Common myeloid progenitor, CD34-positive (primary cell): ENCODE measurements around the gene PLA2G4F. TPM values are rescaled to one million over a fixed set of nuclear protein-coding genes. Genes with fewer than 3 reads are reported as not detected.

ENCODE experiments used
- CTCF ChIA-PET: fragments of 350-600 bp; sonication (Branson Sonifier 250); formaldehyde crosslinking; loops from one replicate; lab custom pipeline; 2021; ENCODE audit warnings: antibody characterized with exemption; lab: Charles Lee
- POLR2A ChIA-PET: fragments of 350-600 bp; sonication (Branson Sonifier 250); formaldehyde crosslinking; loops from one replicate; lab custom pipeline; 2021; ENCODE audit warnings: antibody characterized with exemption; lab: Charles Lee
- DNase-seq, 3 donors: peaks; one replicate each; pipeline versions ENCODE4 v3.0.0 to v3.0.0-alpha.2; 2013
- H3K27ac ChIP-seq, 2 experiments: 1 replicate in 1 of 2; 2 replicates in 1 of 2; pipeline ENCODE4 v1.7.0; 2013; ENCODE audit warnings: inconsistent platforms in 2 of 2, low read length in 2 of 2, mild to moderate bottlenecking in 2 of 2, low read depth in 1 of 2, moderate library complexity in 1 of 2; ENCODE audit not compliant: severe bottlenecking in 2 of 2, insufficient read depth in 1 of 2, poor library complexity in 1 of 2
- H3K27me3 ChIP-seq, 5 experiments: replicated peaks in 2 of 5; 1 replicate in 3 of 5; 2 replicates in 2 of 5; pipeline versions ENCODE4 v1.6.1 to v1.7.0; 2013; ENCODE audit warnings: low read length in 4 of 5, mild to moderate bottlenecking in 2 of 5, moderate library complexity in 2 of 5, inconsistent platforms in 1 of 5; ENCODE audit not compliant: insufficient read depth in 5 of 5, control insufficient read depth in 4 of 5
- H3K36me3 ChIP-seq, 4 experiments: 1 replicate in 2 of 4; 2 replicates in 2 of 4; pipeline versions ENCODE4 v1.6.1 to v1.7.0; 2013; ENCODE audit warnings: low read length in 3 of 4, control low read depth in 1 of 4, mild to moderate bottlenecking in 1 of 4; ENCODE audit not compliant: control insufficient read depth in 4 of 4, insufficient read depth in 4 of 4
- H3K4me1 ChIP-seq, 4 experiments: 1 replicate in 3 of 4; 2 replicates in 1 of 4; pipeline versions ENCODE4 v1.6.1 to v1.7.1; 2013; ENCODE audit warnings: low read length in 3 of 4, mild to moderate bottlenecking in 3 of 4, control low read depth in 1 of 4, inconsistent platforms in 1 of 4, moderate library complexity in 1 of 4; ENCODE audit not compliant: control insufficient read depth in 4 of 4, insufficient read depth in 4 of 4; ENCODE audit errors: control extremely low read depth in 1 of 4
- H3K4me3 ChIP-seq, 7 experiments: 1 replicate in 4 of 7; 2 replicates in 3 of 7; pipeline versions ENCODE4 v1.5.1 to v1.7.0; 2013; ENCODE audit warnings: mild to moderate bottlenecking in 7 of 7, low read length in 6 of 7, moderate library complexity in 6 of 7, inconsistent platforms in 2 of 7, low read depth in 2 of 7, control low read depth in 1 of 7; ENCODE audit not compliant: insufficient read depth in 4 of 7, control insufficient read depth in 1 of 7; ENCODE audit errors: extremely low read depth in 1 of 7
- H3K9me3 ChIP-seq, 5 experiments: 1 replicate in 4 of 5; 2 replicates in 1 of 5; pipeline versions ENCODE4 v1.6.1 to v1.7.1; 2013; ENCODE audit warnings: low read length in 4 of 5, mild to moderate bottlenecking in 2 of 5, inconsistent platforms in 1 of 5, low read depth in 1 of 5, moderate library complexity in 1 of 5; ENCODE audit not compliant: control insufficient read depth in 4 of 5, insufficient read depth in 2 of 5; ENCODE audit errors: control extremely low read depth in 1 of 5
- WGBS: methylation state at CpG from one replicate; pipeline ENCODE4 v1.1.5; 2013; ENCODE audit not compliant: insufficient coverage; 5-methylcytosine and 5-hydroxymethylcytosine counted together
- polyA plus RNA-seq: library from polyadenylated mRNA; unstranded; fragments of 120-200 nt; gene quantifications from one replicate; pipeline ENCODE4 v1.2.1, GENCODE V29; 2013

The PLA2G4F gene, protein sequence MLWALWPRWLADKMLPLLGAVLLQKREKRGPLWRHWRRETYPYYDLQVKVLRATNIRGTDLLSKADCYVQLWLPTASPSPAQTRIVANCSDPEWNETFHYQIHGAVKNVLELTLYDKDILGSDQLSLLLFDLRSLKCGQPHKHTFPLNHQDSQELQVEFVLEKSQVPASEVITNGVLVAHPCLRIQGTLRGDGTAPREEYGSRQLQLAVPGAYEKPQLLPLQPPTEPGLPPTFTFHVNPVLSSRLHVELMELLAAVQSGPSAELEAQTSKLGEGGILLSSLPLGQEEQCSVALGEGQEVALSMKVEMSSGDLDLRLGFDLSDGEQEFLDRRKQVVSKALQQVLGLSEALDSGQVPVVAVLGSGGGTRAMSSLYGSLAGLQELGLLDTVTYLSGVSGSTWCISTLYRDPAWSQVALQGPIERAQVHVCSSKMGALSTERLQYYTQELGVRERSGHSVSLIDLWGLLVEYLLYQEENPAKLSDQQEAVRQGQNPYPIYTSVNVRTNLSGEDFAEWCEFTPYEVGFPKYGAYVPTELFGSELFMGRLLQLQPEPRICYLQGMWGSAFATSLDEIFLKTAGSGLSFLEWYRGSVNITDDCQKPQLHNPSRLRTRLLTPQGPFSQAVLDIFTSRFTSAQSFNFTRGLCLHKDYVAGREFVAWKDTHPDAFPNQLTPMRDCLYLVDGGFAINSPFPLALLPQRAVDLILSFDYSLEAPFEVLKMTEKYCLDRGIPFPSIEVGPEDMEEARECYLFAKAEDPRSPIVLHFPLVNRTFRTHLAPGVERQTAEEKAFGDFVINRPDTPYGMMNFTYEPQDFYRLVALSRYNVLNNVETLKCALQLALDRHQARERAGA
- polyA plus RNA-seq = not detected

DNA sequence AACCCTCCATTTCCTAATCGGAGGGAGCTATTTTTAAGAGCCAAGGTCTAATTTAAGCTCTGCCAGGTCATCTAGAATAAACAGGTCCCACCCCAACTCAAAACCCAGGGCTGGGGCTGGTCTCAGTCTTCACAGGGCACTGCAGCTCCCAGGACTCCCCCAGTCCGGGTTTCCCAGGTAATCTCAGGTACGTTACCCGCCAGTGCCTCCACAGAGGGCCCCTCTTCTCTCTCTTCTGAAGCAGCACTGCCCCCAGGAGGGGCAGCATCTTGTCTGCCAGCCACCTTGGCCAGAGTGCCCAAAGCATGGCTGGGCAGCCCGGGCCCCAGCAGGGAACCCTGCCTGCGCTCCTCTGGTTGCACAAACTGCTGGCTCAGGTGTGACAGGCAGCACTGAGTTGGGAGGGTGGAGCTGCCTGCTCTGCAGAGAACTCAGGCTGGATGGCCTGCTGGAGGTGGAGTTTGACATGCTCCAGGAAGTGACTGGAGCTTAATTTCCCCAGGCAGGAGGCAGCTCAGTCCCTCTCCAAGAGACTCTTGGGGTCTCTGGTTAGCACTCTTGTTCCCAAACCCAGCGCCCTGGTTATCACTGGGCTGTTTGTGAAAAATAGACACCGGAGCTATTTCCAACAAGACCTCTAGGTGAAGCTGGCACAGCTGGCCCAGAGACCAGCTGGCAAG, at the start of gene PLA2G4F:
Gene PLA2G4F, minus strand, starts transcription at position 394 of the 680 bp plus-strand sequence. Its CDS starts 87 bp downstream, at position 307.
- 78% methylated on average over 5 of the region's 8 CpGs for WGBS
- Histone ChIP-seq H3K27me3 (no peaks in the 10 kb centered on the region), H3K4me3 (no peak within 1 kb of the TSS), H3K9me3 (no peaks in the 10 kb centered on the region), H3K27ac (no peak within 1 kb of the TSS), H3K4me1 (peaks cover 0 to 10% (median 6%) of the 10 kb centered on the region in 4 experiments), H3K36me3 (peaks cover 13 to 31% (median 25%) of the 10 kb centered on the region in 4 experiments)
- no peak for DNase-seq
- POLR2A ChIA-PET = no interaction called here
- CTCF ChIA-PET = interaction anchor here (0.8 to 1.8 kb wide), 5 partner anchors 12 to 316 kb away, joined by 3 to 7 read pairs (median 3); no protein-coding TSS in a partner anchor

- 100% methylated on average over 2 of the region's 3 CpGs for WGBS
- peaks cover 8 to 24% (median 11%) of the 10 kb centered on the region in 4 experiments for H3K4me1 ChIP-seq
- ChIA-PET POLR2A (no interaction called here), CTCF (interaction anchor here (0.9 kb wide), 1 partner anchor 32 kb away, joined by 3 read pairs; no protein-coding TSS in a partner anchor)
- H3K4me3 ChIP-seq = no peak overlapping the region
- DNase-seq = no peak
- no peaks in the 10 kb centered on the region for H3K27me3 ChIP-seq
- H3K36me3 ChIP-seq = peaks cover 7 to 14% (median 10%) of the 10 kb centered on the region in 4 experiments
- no peak overlapping the region for H3K27ac ChIP-seq
- H3K9me3 ChIP-seq = no peaks in the 10 kb centered on the region
Measured at GRCh38 chr15:42203891-42204290, 47.5 kb upstream of the PLA2G4F start.

GRCh38 chr15:42202653-42203052, 46.2 kb upstream of the PLA2G4F start:
- Histone ChIP-seq H3K9me3 (no peaks in the 10 kb centered on the region), H3K36me3 (peaks cover 11 to 23% (median 18%) of the 10 kb centered on the region in 4 experiments), H3K4me1 (peaks cover 6 to 17% (median 8%) of the 10 kb centered on the region in 4 experiments), H3K4me3 (no peak overlapping the region), H3K27me3 (no peaks in the 10 kb centered on the region), H3K27ac (no peak overlapping the region)
- POLR2A ChIA-PET = no interaction called here
- WGBS = 9% methylated on average over 1 of the region's 2 CpGs
- CTCF ChIA-PET = no interaction called here
- DNase-seq = no peak

DNA sequence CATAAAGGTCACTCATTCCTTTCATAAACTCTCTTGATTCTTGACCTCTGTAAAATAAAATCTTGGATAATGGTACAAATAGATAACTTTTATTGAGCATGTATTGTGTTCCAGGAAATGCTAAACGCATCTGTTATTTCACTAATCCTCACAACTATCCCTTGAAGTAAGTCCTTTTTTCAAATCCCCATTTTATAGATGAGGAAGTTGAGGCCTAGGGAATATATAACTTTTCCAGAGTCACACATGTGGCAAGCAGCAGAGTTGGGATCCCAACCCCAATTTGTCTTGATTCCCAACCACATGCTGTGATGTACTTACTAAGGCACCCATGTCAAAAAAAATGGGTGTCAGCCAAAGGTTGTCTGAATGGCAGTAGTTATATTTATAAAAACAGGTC, 45.4 kb upstream of the PLA2G4F start:
- WGBS = no CpG with 5 or more reads among the region's 1 CpG
- CTCF ChIA-PET = no interaction called here
- peaks cover 12 to 28% (median 21%) of the 10 kb centered on the region in 4 experiments for H3K36me3 ChIP-seq

GRCh38 chr15:42199126-42199525, 42.7 kb upstream of the PLA2G4F start:
- ChIA-PET POLR2A (interaction anchor here (1.0 kb wide), 1 partner anchor 38 kb away, joined by 3 read pairs; no protein-coding TSS in a partner anchor), CTCF (interaction anchor here (2.1 kb wide), 1 partner anchor 8 kb away, joined by 8 read pairs; the partner anchor contains the start of gene VPS39)
- Histone ChIP-seq H3K36me3 (peaks cover 13 to 31% (median 21%) of the 10 kb centered on the region in 4 experiments), H3K4me1 (no peaks in the 10 kb centered on the region), H3K9me3 (no peaks in the 10 kb centered on the region), H3K27ac (no peak overlapping the region), H3K27me3 (no peaks in the 10 kb centered on the region), H3K4me3 (no peak overlapping the region)
- no peak for DNase-seq
- WGBS = 91% methylated on average over 1 of the region's 5 CpGs

More for the DNA sequence above, 45.4 kb upstream of the PLA2G4F start:
- DNase-seq = no peak
- Histone ChIP-seq H3K4me3 (no peak overlapping the region), H3K27ac (no peak overlapping the region), H3K27me3 (no peaks in the 10 kb centered on the region), H3K4me1 (peaks cover 0 to 9% (median 1%) of the 10 kb centered on the region in 4 experiments), H3K9me3 (no peaks in the 10 kb centered on the region)
- POLR2A ChIA-PET = no interaction called here

- no peaks in the 10 kb centered on the region for H3K9me3 ChIP-seq
- H3K27me3 ChIP-seq = no peaks in the 10 kb centered on the region
- no peaks in the 10 kb centered on the region for H3K4me1 ChIP-seq
- H3K27ac ChIP-seq = no peak overlapping the region
- POLR2A ChIA-PET = interaction anchor here (1.0 kb wide), 1 partner anchor 38 kb away, joined by 3 read pairs; no protein-coding TSS in a partner anchor
- CTCF ChIA-PET = interaction anchor here (2.1 kb wide), 1 partner anchor 9 kb away, joined by 8 read pairs; the partner anchor contains the start of gene VPS39
- DNase-seq = no peak
- 100% methylated on average over 1 of the region's 1 CpG for WGBS
- H3K4me3 ChIP-seq = no peak overlapping the region
- peaks cover 14 to 31% (median 17%) of the 10 kb centered on the region in 4 experiments for H3K36me3 ChIP-seq
Measured at GRCh38 chr15:42198516-42198915, 42.1 kb upstream of the PLA2G4F start.
